H9 (cell line): ENCODE results near the gene MMP14. TPM values are rescaled to one million over a fixed set of nuclear protein-coding genes. Genes with fewer than 3 reads are reported as not detected.

ENCODE experiments used
- DNase-seq: peaks from one replicate; pipeline ENCODE4 v3.0.0-alpha.2; 2017
- H2AFZ ChIP-seq: one replicate; pipeline ENCODE4 v1.6.1; 2013; ENCODE audit warnings: mild to moderate bottlenecking, low read length, control low read depth, moderate library complexity
- H2AK5ac ChIP-seq: 2 replicates; pipeline ENCODE4 v1.6.1; 2013; ENCODE audit warnings: low read length, control low read depth, mixed read lengths; ENCODE audit not compliant: insufficient read length
- H2BK120ac ChIP-seq: one replicate; pipeline ENCODE4 v1.6.1; 2013; ENCODE audit warnings: low read depth, mild to moderate bottlenecking, low read length, control low read depth, inconsistent platforms; ENCODE audit not compliant: poor library complexity, severe bottlenecking
- H2BK12ac ChIP-seq: 2 replicates; pipeline ENCODE4 v1.6.1; 2013; ENCODE audit warnings: low read length, control low read depth, mixed read lengths, low read depth; ENCODE audit not compliant: insufficient read length
- H2BK15ac ChIP-seq: 2 replicates; pipeline ENCODE4 v1.6.1; 2013; ENCODE audit warnings: low read depth, low read length, control low read depth
- H2BK20ac ChIP-seq: one replicate; pipeline ENCODE4 v1.6.1; 2013; ENCODE audit warnings: low read depth, mild to moderate bottlenecking, low read length, control low read depth, inconsistent platforms; ENCODE audit not compliant: poor library complexity, severe bottlenecking
- H2BK5ac ChIP-seq: 2 replicates; pipeline ENCODE4 v1.6.1; 2013; ENCODE audit warnings: low read length, control low read depth, mixed read lengths; ENCODE audit not compliant: insufficient read length
- H3K14ac ChIP-seq: 2 replicates; pipeline ENCODE4 v1.6.1; 2013; ENCODE audit warnings: low read length, control low read depth; ENCODE audit not compliant: insufficient read depth
- H3K18ac ChIP-seq: 2 replicates; pipeline ENCODE4 v1.6.1; 2013; ENCODE audit warnings: low read depth, mild to moderate bottlenecking, mixed read lengths, low read length, control low read depth; ENCODE audit not compliant: insufficient read length
- H3K23ac ChIP-seq: 2 replicates; pipeline ENCODE4 v1.6.1; 2013; ENCODE audit warnings: low read length, control low read depth, mixed read lengths, low read depth; ENCODE audit not compliant: insufficient read length
- H3K23me2 ChIP-seq: 2 replicates; pipeline ENCODE4 v1.6.1; 2013; ENCODE audit warnings: low read depth, mild to moderate bottlenecking, mixed read lengths, low read length, control low read depth; ENCODE audit not compliant: insufficient read length, poor library complexity, severe bottlenecking
- H3K27ac ChIP-seq: 2 replicates; pipeline ENCODE4 v1.5.1; 2013; ENCODE audit warnings: low read length, control low read depth, mixed read lengths, low read depth; ENCODE audit not compliant: insufficient read length
- H3K27me3 ChIP-seq: 2 replicates; pipeline ENCODE4 v1.6.1; 2013; ENCODE audit warnings: low read length, control low read depth, inconsistent platforms; ENCODE audit not compliant: insufficient read depth
- H3K4ac ChIP-seq: 2 replicates; pipeline ENCODE4 v1.6.1; 2013; ENCODE audit warnings: low read depth, mild to moderate bottlenecking, control low read depth, inconsistent platforms, low read length, moderate library complexity
- H3K4me1 ChIP-seq: 2 replicates; pipeline ENCODE4 v1.6.1; 2013; ENCODE audit warnings: low read length, control low read depth, inconsistent platforms; ENCODE audit not compliant: insufficient read depth
- H3K4me2 ChIP-seq: 2 replicates; pipeline ENCODE4 v1.6.1; 2013; ENCODE audit warnings: low read length, control low read depth, mixed read lengths; ENCODE audit not compliant: insufficient read length, insufficient read depth
- H3K56ac ChIP-seq: 2 replicates; pipeline ENCODE4 v1.6.1; 2013; ENCODE audit warnings: low read depth, mild to moderate bottlenecking, mixed read lengths, low read length, control low read depth; ENCODE audit not compliant: insufficient read length
- H3K79me1 ChIP-seq: 2 replicates; pipeline ENCODE4 v1.6.1; 2013; ENCODE audit warnings: low read depth, mild to moderate bottlenecking, moderate library complexity, low read length, control low read depth, inconsistent platforms; ENCODE audit not compliant: insufficient read depth, poor library complexity, severe bottlenecking
- H3K79me2 ChIP-seq: 2 replicates; pipeline ENCODE4 v1.6.1; 2013; ENCODE audit warnings: low read length, control low read depth, inconsistent platforms; ENCODE audit not compliant: insufficient read depth
- H3K9ac ChIP-seq: 2 replicates; pipeline ENCODE4 v1.6.1; 2013; ENCODE audit warnings: low read length, control low read depth, mixed read lengths; ENCODE audit not compliant: insufficient read length; ENCODE audit errors: extremely low read depth
- H3K9me3 ChIP-seq: one replicate; pipeline ENCODE4 v1.6.1; 2013; ENCODE audit warnings: low read depth, low read length, inconsistent platforms; ENCODE audit not compliant: control insufficient read depth
- H3T11ph ChIP-seq: one replicate; pipeline ENCODE4 v1.6.1; 2013; ENCODE audit warnings: mild to moderate bottlenecking, low read length, control low read depth, inconsistent platforms
- H4K20me1 ChIP-seq: one replicate; pipeline ENCODE4 v1.6.1; 2013; ENCODE audit not compliant: control insufficient read depth, insufficient read length, insufficient read depth
- H4K5ac ChIP-seq: 2 replicates; pipeline ENCODE4 v1.6.1; 2013; ENCODE audit warnings: low read depth, mild to moderate bottlenecking, mixed read lengths, low read length, control low read depth; ENCODE audit not compliant: insufficient read length
- H4K8ac ChIP-seq: replicated peaks from 2 replicates; pipeline ENCODE4 v1.6.1; 2013; ENCODE audit warnings: low read length, control low read depth, mixed read lengths, low read depth; ENCODE audit not compliant: insufficient read length
- H4K91ac ChIP-seq: 2 replicates; pipeline ENCODE4 v1.6.1; 2013; ENCODE audit warnings: low read depth, mild to moderate bottlenecking, moderate library complexity, mixed read lengths, low read length, control low read depth; ENCODE audit not compliant: insufficient read length
- H3K27ac Mint-ChIP-seq, 3 experiments: 2 replicates in 2 of 3; 3 replicates in 1 of 3; pipeline ENCODE4 v1.8.0; 2020 to 2021; ENCODE audit warnings: mixed read lengths in 3 of 3, mild to moderate bottlenecking in 1 of 3, moderate library complexity in 1 of 3
- H3K27me3 Mint-ChIP-seq: 2 replicates; pipeline ENCODE4 v1.8.0; 2021; ENCODE audit warnings: low read depth, mild to moderate bottlenecking, moderate library complexity, mixed read lengths
- H3K36me3 Mint-ChIP-seq, 3 experiments: 2 replicates in 2 of 3; 3 replicates in 1 of 3; pipeline ENCODE4 v1.8.0; 2020 to 2021; ENCODE audit warnings: low read depth in 3 of 3, mixed read lengths in 3 of 3; ENCODE audit not compliant: insufficient read depth in 1 of 3
- H3K4me1 Mint-ChIP-seq, 2 experiments: 2 replicates each; pipeline ENCODE4 v1.8.0; 2020; ENCODE audit warnings: mixed read lengths in 2 of 2
- H3K4me3 Mint-ChIP-seq, 2 experiments: 2 replicates in 1 of 2; 3 replicates in 1 of 2; pipeline ENCODE4 v1.8.0; 2020 to 2021; ENCODE audit warnings: mild to moderate bottlenecking in 2 of 2, mixed read lengths in 2 of 2, moderate library complexity in 1 of 2
- H3K9me3 Mint-ChIP-seq, 2 experiments: 2 replicates in 1 of 2; 3 replicates in 1 of 2; pipeline ENCODE4 v1.8.0; 2020; ENCODE audit warnings: mild to moderate bottlenecking in 2 of 2, mixed read lengths in 2 of 2, moderate library complexity in 1 of 2
- WGBS: extraction: QIAGEN DNeasy Blood & Tissue Kit; methylation state at CpG from one replicate; pipeline ENCODE4 v1.1.7; 2013; ENCODE audit warnings: missing lambda C conversion rate, low lambda C conversion rate, mixed read lengths; ENCODE audit not compliant: insufficient read length; ENCODE audit errors: extremely low coverage; 5-methylcytosine and 5-hydroxymethylcytosine counted together
- total RNA-seq: library from RNA; stranded (reverse); gene quantifications from 2 replicates; pipeline ENCODE4 v1.2.1, GENCODE V29; 2021
- TF ChIP-seq, protein P1 (sequence below): fragments of 200-600 bp; sonication (generic); conservative IDR thresholded peaks from 3 replicates; pipeline ENCODE4 v1.8.0; 2021; ENCODE audit warnings: antibody characterized with exemption, mild to moderate bottlenecking

Gene MMP14
- total RNA-seq, 1 experiment from 2014 or later, result 56.5 TPM

DNA sequence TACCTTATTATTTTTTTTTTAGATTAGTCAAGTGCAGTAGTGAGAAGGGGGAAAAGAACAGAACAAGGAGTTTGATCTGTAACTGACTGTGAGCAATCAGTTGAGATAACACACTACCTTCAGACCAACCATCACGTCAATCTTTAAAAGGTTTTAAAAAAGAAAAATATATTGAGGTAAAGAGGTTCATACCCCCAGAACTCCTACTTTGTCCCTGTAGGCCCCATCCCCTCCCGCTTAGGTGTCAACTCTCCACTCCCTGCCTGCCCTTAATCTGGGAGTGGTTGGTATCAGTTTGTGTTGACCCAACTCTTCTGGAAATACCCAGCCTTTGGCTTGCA lies 16.2 kb downstream of the MMP14 start:
- Histone ChIP-seq H3K79me2 (no peaks in the 10 kb centered on the region), H4K91ac (no peak overlapping the region), H4K20me1 (no peaks in the 10 kb centered on the region), H2BK5ac (no peak overlapping the region), H4K5ac (no peak overlapping the region), H3K79me1 (no peaks in the 10 kb centered on the region), H3K4me1 (peaks cover 2% of the 10 kb centered on the region; the same call in 1 of the 2 replicates), H3K4me2 (no peak overlapping the region), H4K8ac (no peak overlapping the region), H2BK120ac (no peak overlapping the region), H3K23ac (no peak overlapping the region), H3K18ac (no peak overlapping the region), H3K56ac (no peak overlapping the region), H3K27ac (no peak overlapping the region), H3K23me2 (no peaks in the 10 kb centered on the region), H3T11ph (no peak overlapping the region), H2BK15ac (no peak overlapping the region), H2BK12ac (no peak overlapping the region), H3K9ac (no peak overlapping the region), H3K9me3 (no peaks in the 10 kb centered on the region), H2AFZ (no peak overlapping the region), H3K4ac (no peak overlapping the region), H3K27me3 (no peaks in the 10 kb centered on the region), H3K14ac (no peak overlapping the region), H2AK5ac (no peak overlapping the region), H2BK20ac (no peak overlapping the region)
- peaks cover 0 to 3% of the 10 kb centered on the region in 2 experiments; a peak in 2 of 5 replicates for H3K9me3 Mint-ChIP-seq
- H3K4me1 Mint-ChIP-seq, result peaks cover 21 to 26% of the 10 kb centered on the region in 2 experiments
- TF ChIP-seq, protein P1, sequence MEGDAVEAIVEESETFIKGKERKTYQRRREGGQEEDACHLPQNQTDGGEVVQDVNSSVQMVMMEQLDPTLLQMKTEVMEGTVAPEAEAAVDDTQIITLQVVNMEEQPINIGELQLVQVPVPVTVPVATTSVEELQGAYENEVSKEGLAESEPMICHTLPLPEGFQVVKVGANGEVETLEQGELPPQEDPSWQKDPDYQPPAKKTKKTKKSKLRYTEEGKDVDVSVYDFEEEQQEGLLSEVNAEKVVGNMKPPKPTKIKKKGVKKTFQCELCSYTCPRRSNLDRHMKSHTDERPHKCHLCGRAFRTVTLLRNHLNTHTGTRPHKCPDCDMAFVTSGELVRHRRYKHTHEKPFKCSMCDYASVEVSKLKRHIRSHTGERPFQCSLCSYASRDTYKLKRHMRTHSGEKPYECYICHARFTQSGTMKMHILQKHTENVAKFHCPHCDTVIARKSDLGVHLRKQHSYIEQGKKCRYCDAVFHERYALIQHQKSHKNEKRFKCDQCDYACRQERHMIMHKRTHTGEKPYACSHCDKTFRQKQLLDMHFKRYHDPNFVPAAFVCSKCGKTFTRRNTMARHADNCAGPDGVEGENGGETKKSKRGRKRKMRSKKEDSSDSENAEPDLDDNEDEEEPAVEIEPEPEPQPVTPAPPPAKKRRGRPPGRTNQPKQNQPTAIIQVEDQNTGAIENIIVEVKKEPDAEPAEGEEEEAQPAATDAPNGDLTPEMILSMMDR, result no peak
- peak overlapping the region in 2 of 3 experiments; percentile 44 to 69; a peak in 2 of 7 replicates for H3K27ac Mint-ChIP-seq
- no peaks in the 10 kb centered on the region for H3K36me3 Mint-ChIP-seq
- WGBS, result no CpG with 5 or more reads among the region's 2 CpGs
- H3K27me3 Mint-ChIP-seq, result no peaks in the 10 kb centered on the region; the same call in 1 of the 2 replicates
- DNase-seq, result no peak
- peak overlapping the region in 1 of 2 experiments; percentile 70; a peak in 1 of 5 replicates for H3K4me3 Mint-ChIP-seq
